Fibroblast of villous mesenchyme (primary cell): Measurements from ENCODE around the gene NEK6. TPM values are rescaled to one million over a fixed set of nuclear protein-coding genes. Genes with fewer than 3 reads are reported as not detected.

Experiments
- DNase-seq: peaks from one replicate; pipeline ENCODE4 v3.0.0-alpha.2; 2010; ENCODE audit warnings: low read depth
- H3K4me3 ChIP-seq: 2 replicates; pipeline ENCODE4 v1.5.1; 2011; ENCODE audit warnings: low read depth, mild to moderate bottlenecking, low read length
- total RNA-seq: library from RNA; depleted of rRNA; stranded (reverse); fragments of >200 nt; gene quantifications from 2 replicates; pipeline ENCODE4 v1.2.3, GENCODE V29; 2012
- TF ChIP-seq, protein P1 (sequence below): IDR thresholded peaks from 2 replicates; pipeline ENCODE4 v1.5.1; 2012; ENCODE audit warnings: low read depth, mild to moderate bottlenecking, low read length; ENCODE audit not compliant: insufficient read depth

Gene NEK6
- total RNA-seq, 1 donor: 41.9 TPM

- DNase-seq: no peak
- no peak overlapping the region for H3K4me3 ChIP-seq
- TF ChIP-seq, protein P1, sequence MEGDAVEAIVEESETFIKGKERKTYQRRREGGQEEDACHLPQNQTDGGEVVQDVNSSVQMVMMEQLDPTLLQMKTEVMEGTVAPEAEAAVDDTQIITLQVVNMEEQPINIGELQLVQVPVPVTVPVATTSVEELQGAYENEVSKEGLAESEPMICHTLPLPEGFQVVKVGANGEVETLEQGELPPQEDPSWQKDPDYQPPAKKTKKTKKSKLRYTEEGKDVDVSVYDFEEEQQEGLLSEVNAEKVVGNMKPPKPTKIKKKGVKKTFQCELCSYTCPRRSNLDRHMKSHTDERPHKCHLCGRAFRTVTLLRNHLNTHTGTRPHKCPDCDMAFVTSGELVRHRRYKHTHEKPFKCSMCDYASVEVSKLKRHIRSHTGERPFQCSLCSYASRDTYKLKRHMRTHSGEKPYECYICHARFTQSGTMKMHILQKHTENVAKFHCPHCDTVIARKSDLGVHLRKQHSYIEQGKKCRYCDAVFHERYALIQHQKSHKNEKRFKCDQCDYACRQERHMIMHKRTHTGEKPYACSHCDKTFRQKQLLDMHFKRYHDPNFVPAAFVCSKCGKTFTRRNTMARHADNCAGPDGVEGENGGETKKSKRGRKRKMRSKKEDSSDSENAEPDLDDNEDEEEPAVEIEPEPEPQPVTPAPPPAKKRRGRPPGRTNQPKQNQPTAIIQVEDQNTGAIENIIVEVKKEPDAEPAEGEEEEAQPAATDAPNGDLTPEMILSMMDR: no peak
These were observed 11.8 kb downstream of the NEK6 start for GRCh38 chr9:124269556-124269955.

GRCh38 chr9:124270504-124271335, 13.0 kb downstream of the NEK6 start:
- TF ChIP-seq, protein P1: no peak
- no peak overlapping the region for H3K4me3 ChIP-seq
- DNase-seq: no peak

- H3K4me3 ChIP-seq: no peak overlapping the region
- TF ChIP-seq, protein P1: no peak
- DNase-seq: no peak
These were observed 13.9 kb downstream of the NEK6 start for GRCh38 chr9:124271660-124272059.

GRCh38 chr9:124272118-124272517, 14.4 kb downstream of the NEK6 start:
- no peak for DNase-seq
- no peak overlapping the region for H3K4me3 ChIP-seq
- TF ChIP-seq, protein P1: no peak

DNA sequence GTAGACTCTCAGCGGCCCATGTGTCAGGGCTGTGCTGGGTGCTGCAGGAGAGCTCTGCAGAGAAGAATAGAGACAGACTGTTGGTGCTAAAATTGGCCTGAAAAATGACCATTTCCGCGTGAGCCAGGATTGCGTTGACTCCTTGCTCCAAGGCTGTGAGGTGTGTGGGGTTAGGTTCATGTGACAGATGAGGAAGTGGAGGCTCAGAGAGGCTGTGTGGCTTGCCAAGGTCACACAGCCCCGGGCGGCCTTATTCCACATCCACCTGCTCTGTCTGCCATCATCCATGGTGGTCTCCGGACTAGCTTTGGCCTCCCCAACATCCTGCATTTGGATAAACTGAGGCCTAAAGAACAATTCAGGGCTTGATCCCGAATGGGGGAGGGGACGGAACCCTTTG, 15.2 kb downstream of the NEK6 start:
- H3K4me3 ChIP-seq: no peak overlapping the region
- DNase-seq: no peak
- TF ChIP-seq, protein P1: no peak

- DNase-seq: no peak
- no peak overlapping the region for H3K4me3 ChIP-seq
- TF ChIP-seq, protein P1: no peak
These were observed 15.8 kb downstream of the NEK6 start for GRCh38 chr9:124273427-124274160.
